Brain microvascular endothelial cell (primary cell): ENCODE measurements around the gene PKM.

ENCODE experiments used
- DNase-seq: peaks from one replicate; pipeline ENCODE4 v3.0.0-alpha.2; 2020
- H3K27ac ChIP-seq: fragments of 250-450 bp; sonication (Bioruptor Pico); 2 replicates; pipeline ENCODE4 v1.5.1; 2020; ENCODE audit warnings: mild to moderate bottlenecking, moderate library complexity
- H3K27me3 ChIP-seq: fragments of 250-450 bp; sonication (Bioruptor Pico); replicated peaks from 2 replicates; pipeline ENCODE4 v1.5.1; 2020; ENCODE audit warnings: mild to moderate bottlenecking
- H3K36me3 ChIP-seq: fragments of 250-450 bp; sonication (Bioruptor Pico); replicated peaks from 2 replicates; pipeline ENCODE4 v1.5.1; 2020; ENCODE audit warnings: mild to moderate bottlenecking
- H3K4me3 ChIP-seq: 2 replicates; pipeline ENCODE4 v1.5.1; 2011; ENCODE audit warnings: low read depth, mild to moderate bottlenecking, control low read depth, low read length, moderate library complexity
- in situ Hi-C: cut with HindIII; loops from 2 replicates; pipeline ENCODE4 v1.10.0; 2017; ENCODE audit warnings: low sequenced_read_pairs, low pct_ligation_motif_present
- TF ChIP-seq, protein P1 (sequence below): IDR thresholded peaks from 2 replicates; pipeline ENCODE4 v1.5.1; 2011; ENCODE audit warnings: low read depth, mild to moderate bottlenecking, moderate library complexity, low read length, control low read depth, inconsistent platforms; ENCODE audit errors: missing control alignments

Gene PKM

DNA sequence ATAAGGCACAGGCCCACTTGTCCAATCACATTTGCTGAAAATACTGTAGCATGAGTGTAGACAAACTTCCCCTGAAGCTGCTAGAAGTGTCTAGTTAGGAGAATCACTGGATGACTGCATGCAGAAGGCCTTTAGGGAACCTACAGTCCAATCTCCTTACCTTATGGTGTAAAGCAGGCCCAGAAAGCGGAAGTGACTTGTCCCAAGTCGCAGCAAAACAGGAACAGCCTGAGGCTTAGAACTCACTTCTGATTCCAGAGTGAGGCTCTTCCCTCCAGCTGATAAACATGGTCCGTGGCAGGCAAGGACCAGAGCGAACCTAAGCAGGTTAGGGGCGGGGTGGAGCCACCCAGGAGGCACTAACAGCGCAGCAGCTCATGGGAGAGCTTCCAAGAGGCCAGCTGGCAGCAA lies 35.9 kb downstream of the PKM start:
- TF ChIP-seq, protein P1, sequence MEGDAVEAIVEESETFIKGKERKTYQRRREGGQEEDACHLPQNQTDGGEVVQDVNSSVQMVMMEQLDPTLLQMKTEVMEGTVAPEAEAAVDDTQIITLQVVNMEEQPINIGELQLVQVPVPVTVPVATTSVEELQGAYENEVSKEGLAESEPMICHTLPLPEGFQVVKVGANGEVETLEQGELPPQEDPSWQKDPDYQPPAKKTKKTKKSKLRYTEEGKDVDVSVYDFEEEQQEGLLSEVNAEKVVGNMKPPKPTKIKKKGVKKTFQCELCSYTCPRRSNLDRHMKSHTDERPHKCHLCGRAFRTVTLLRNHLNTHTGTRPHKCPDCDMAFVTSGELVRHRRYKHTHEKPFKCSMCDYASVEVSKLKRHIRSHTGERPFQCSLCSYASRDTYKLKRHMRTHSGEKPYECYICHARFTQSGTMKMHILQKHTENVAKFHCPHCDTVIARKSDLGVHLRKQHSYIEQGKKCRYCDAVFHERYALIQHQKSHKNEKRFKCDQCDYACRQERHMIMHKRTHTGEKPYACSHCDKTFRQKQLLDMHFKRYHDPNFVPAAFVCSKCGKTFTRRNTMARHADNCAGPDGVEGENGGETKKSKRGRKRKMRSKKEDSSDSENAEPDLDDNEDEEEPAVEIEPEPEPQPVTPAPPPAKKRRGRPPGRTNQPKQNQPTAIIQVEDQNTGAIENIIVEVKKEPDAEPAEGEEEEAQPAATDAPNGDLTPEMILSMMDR = no peak
- no peak for DNase-seq
- in situ Hi-C loops = no loop called here
- Histone ChIP-seq H3K27ac (no peak overlapping the region), H3K4me3 (no peak overlapping the region), H3K27me3 (no peaks in the 10 kb centered on the region), H3K36me3 (peaks cover 22% of the 10 kb centered on the region)

DNA sequence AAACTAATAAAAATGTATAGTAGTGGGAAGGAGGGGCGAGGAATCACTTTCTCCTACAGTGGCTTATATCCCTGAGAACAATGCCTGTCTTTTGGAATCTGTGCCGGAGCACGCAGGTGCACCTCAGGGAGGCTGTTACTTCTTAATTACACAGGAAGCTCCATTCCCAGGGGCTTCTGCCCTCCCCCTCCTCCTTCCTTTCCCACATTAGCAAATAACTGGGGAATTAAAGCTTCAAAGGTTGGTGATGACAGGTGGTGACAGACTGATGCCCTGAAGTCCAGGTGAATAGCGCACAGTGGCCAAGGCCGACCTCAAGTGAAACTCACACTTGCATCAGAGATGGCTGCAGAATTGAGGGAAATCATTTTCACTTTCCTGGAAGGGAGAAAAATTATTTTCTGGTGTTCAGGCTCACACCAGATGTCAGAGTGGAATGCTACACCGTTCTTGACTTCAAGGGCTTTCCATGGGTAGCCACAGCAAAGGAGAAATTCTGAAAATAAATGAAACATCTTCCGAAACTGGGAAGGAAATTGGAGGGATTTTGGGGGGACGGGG lies 37.1 kb downstream of the PKM start:
- in situ Hi-C loops = no loop called here
- no peaks in the 10 kb centered on the region for H3K27me3 ChIP-seq
- no peak for DNase-seq
- no peak overlapping the region for H3K27ac ChIP-seq
- TF ChIP-seq, protein P1 = no peak
- peaks cover 10% of the 10 kb centered on the region for H3K36me3 ChIP-seq
- H3K4me3 ChIP-seq = no peak overlapping the region

DNA sequence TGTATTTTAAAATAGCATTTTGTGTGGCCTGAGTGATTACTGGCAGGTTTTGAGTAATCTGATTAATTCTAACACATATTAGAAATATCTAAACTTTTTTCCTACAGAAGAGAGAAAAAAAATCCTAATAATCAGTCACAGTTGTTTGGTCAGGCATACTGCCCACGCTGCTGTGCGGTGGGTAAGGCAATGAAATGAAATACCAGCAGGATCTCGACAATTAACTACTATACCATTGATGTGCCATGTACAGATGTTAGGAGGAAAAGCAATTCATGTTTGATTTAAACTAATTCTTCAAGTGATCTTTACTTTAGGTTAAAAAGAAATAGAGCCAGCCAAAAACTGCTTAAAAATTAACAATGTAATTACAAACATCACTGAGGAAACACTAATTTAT lies 38.6 kb downstream of the PKM start:
- in situ Hi-C loops = no loop called here
- Histone ChIP-seq H3K27ac (no peak overlapping the region), H3K36me3 (no peaks in the 10 kb centered on the region), H3K4me3 (no peak overlapping the region), H3K27me3 (no peaks in the 10 kb centered on the region)
- DNase-seq = no peak
- TF ChIP-seq, protein P1 = no peak

DNA sequence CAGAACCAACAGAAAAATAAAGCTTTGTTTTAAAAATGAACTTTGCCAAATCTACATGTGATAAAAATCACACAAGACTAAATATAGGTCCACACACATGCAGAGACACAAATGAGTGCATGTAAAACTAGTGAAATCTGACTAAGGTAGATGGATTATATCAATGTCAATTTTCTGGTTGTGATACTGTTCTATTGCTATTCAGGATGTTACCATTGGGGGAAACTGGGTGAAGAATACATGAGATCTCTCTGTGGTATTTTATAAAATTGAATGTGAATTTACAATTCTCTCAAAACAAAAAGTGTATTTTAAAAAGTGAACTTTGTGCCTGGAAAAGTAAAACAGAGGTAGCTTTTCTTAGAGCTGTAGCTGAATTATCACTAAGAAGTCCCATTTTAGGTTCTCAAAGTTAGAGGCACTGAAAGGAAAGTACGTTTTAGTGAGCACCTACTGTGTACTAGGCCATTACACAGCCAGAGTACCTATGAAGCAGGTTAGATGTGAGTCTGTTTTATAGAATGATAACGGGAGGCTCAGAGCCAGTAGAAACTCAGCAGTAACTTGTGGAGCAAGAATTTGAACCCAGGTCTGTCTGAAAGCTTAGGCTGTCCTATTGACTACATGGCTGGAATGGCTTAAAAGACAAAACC lies 41.6 kb downstream of the PKM start:
- no peak overlapping the region for H3K4me3 ChIP-seq
- in situ Hi-C loops = no loop called here
- no peak for DNase-seq
- peaks cover 3% of the 10 kb centered on the region for H3K27me3 ChIP-seq
- no peaks in the 10 kb centered on the region for H3K36me3 ChIP-seq
- TF ChIP-seq, protein P1 = no peak
- H3K27ac ChIP-seq = no peak overlapping the region

- no peak for DNase-seq
- no peak overlapping the region for H3K27ac ChIP-seq
- no peaks in the 10 kb centered on the region for H3K36me3 ChIP-seq
- H3K27me3 ChIP-seq = peaks cover 11% of the 10 kb centered on the region
- peak overlapping the region; percentile 22 for H3K4me3 ChIP-seq
- TF ChIP-seq, protein P1 = no peak
- in situ Hi-C loops = no loop called here
Measured at GRCh38 chr15:72184165-72184811, 46.7 kb downstream of the PKM start.
